PC-3 (cell line): Measurements from ENCODE around the gene PYDC1. TPM values are rescaled to one million over a fixed set of nuclear protein-coding genes. Genes with fewer than 3 reads are reported as not detected.

ENCODE experiments used
- ATAC-seq: fragments of 200-7000 bp; cut with Tn5 transposase; 2 replicates; pipeline ENCODE4 v1.9.1; 2020; ENCODE audit warnings: mild to moderate bottlenecking, moderate library complexity
- BruUV-seq: library from RNA; stranded (reverse); fragments of 400-500 nt; replicated peaks from 2 replicates; lab custom pipeline; 2021; lab: Mats Ljungman, UMichigan
- CTCF ChIA-PET: fragments of 300-600 bp; sonication (Branson Sonifier 250); formaldehyde crosslinking; loops from one replicate; lab custom pipeline; 2022; ENCODE audit warnings: antibody characterized with exemption; lab: Charles Lee
- POLR2A ChIA-PET: fragments of 300-600 bp; sonication (Branson Sonifier 250); formaldehyde crosslinking; loops from one replicate; lab custom pipeline; 2022; ENCODE audit warnings: antibody characterized with exemption; ENCODE audit not compliant: unreplicated experiment; lab: Charles Lee
- DNase-seq: peaks from one replicate; pipeline ENCODE4 v3.0.0-alpha.2; 2015
- H2AFZ ChIP-seq: fragments of 300-600 bp; sonication (generic); 2 replicates; pipeline ENCODE4 v1.6.0; 2016; ENCODE audit warnings: antibody characterized with exemption, low read length
- H3F3A ChIP-seq: fragments of 300-600 bp; sonication (generic); one replicate; pipeline ENCODE4 v1.6.0; 2017; ENCODE audit warnings: antibody characterized with exemption, low read length, control low read depth, mild to moderate bottlenecking; ENCODE audit not compliant: unreplicated experiment
- H3K27ac ChIP-seq: fragments of 300-600 bp; sonication (generic); 2 replicates; pipeline ENCODE4 v1.5.1; 2016; ENCODE audit warnings: mild to moderate bottlenecking, low read length
- H3K27me3 ChIP-seq: fragments of 300-600 bp; sonication (generic); 2 replicates; pipeline ENCODE4 v1.6.1; 2016; ENCODE audit warnings: low read length, mixed read lengths
- H3K36me3 ChIP-seq: fragments of 300-600 bp; sonication (generic); 2 replicates; pipeline ENCODE4 v1.6.1; 2016; ENCODE audit warnings: low read depth, mixed run types, low read length, mixed read lengths
- H3K4me1 ChIP-seq: fragments of 300-600 bp; sonication (generic); 2 replicates; pipeline ENCODE4 v1.5.1; 2016; ENCODE audit warnings: low read length; ENCODE audit not compliant: insufficient read depth
- H3K4me2 ChIP-seq: fragments of 300-600 bp; sonication (generic); 2 replicates; pipeline ENCODE4 v1.6.0; 2016; ENCODE audit warnings: low read length
- H3K4me3 ChIP-seq: fragments of 300-600 bp; sonication (generic); 2 replicates; pipeline ENCODE4 v1.5.1; 2016; ENCODE audit warnings: mild to moderate bottlenecking, low read length, mixed read lengths
- H3K79me2 ChIP-seq: fragments of 300-600 bp; sonication (generic); 2 replicates; pipeline ENCODE4 v1.6.1; 2017; ENCODE audit warnings: low read length, mixed read lengths
- H3K9ac ChIP-seq: fragments of 300-600 bp; sonication (generic); 2 replicates; pipeline ENCODE4 v1.6.0; 2016; ENCODE audit warnings: mild to moderate bottlenecking, low read length
- H3K9me2 ChIP-seq: fragments of 300-600 bp; sonication (generic); replicated peaks from 2 replicates; pipeline ENCODE4 v1.6.1; 2016; ENCODE audit warnings: mixed run types, low read length, mixed read lengths
- H3K9me3 ChIP-seq: fragments of 300-600 bp; sonication (generic); 2 replicates; pipeline ENCODE4 v1.6.1; 2016; ENCODE audit warnings: low read length, mixed read lengths
- H4K20me1 ChIP-seq: fragments of 300-600 bp; sonication (generic); 2 replicates; pipeline ENCODE4 v1.6.1; 2016; ENCODE audit warnings: low read length, mixed read lengths
- EZH2 ChIP-seq: fragments of 300-600 bp; sonication (generic); IDR thresholded peaks from one replicate; pipeline ENCODE4 v1.6.1; 2017; ENCODE audit warnings: antibody characterized with exemption, mild to moderate bottlenecking, low read length; ENCODE audit not compliant: unreplicated experiment
- EZH2phosphoT487 ChIP-seq: fragments of 300-600 bp; sonication (generic); IDR thresholded peaks from 2 replicates; pipeline ENCODE4 v1.6.1; 2018; ENCODE audit warnings: mild to moderate bottlenecking, antibody characterized with exemption, low read length, borderline replicate concordance
- intact Hi-C: fragments of 100-400 bp; cut with micrococcal nuclease; formaldehyde crosslinking; loops from 2 replicates; pipeline ENCODE4 v1.9.0; 2023
- total RNA-seq: library from RNA; depleted of rRNA; stranded (reverse); fragments of >200 nt; gene quantifications from 2 replicates; pipeline ENCODE4 v1.2.3, GENCODE V29; 2014
- TF ChIP-seq, protein P1 (sequence below): fragments of 300-600 bp; sonication (generic); conservative IDR thresholded peaks from 2 replicates; pipeline ENCODE4 v1.5.1; 2017; ENCODE audit warnings: antibody characterized with exemption, low read depth, mild to moderate bottlenecking, low read length

The PYDC1 gene
- total RNA-seq, 1 experiment from 2014 or later: not detected

DNA sequence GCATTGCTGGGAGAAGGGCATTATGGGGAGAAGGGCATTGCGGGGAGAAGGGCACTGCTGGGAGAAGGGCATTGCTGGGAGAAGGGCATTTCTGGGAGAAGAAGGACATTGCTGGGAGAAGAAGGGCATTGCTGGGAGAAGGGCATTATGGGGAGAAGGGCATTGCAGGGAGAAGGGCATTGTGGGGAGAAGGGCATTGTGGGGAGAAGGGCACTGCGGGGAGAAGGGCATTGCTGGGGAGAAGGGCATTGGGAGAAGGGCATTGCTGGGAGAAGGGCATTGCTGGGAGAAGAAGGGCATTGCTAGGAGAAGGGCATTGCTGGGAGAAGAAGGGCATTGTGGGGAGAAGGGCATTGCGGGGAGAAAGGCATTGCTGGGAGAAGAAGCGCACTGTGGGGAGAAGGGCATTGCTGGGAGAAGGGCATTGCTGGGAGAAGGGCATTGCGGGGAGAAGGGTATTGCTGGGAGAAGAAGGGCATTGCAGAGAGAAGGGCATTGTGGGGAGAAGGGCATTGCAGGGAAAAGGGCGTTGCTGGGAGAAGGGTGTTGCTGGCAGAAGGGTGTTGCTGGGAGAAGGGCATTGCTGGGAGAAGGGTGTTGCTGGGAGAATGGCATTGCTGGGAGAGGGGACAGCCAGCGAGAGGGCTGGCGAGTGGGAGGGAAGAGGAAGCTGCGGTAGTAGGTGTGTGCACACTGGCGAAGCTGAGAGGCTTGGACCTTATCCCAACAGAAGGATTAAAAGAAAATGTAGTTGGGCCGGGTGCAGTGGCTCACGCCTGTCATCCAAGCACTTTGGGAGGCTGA is 4.6 kb upstream of the PYDC1 start:
- CTCF ChIA-PET: no interaction called here
- Histone ChIP-seq H2AFZ (no peak overlapping the region), H3K4me3 (no peak overlapping the region), H3K4me2 (no peak overlapping the region), H3K9me2 (no peaks in the 10 kb centered on the region), H4K20me1 (no peaks in the 10 kb centered on the region), H3K27me3 (peaks cover under 1% of the 10 kb centered on the region; the same call in 1 of the 2 replicates), H3K4me1 (no peaks in the 10 kb centered on the region), H3K9me3 (no peaks in the 10 kb centered on the region), H3K27ac (no peak overlapping the region), H3K36me3 (no peaks in the 10 kb centered on the region), H3K9ac (no peak overlapping the region), H3F3A (no peaks in the 10 kb centered on the region), H3K79me2 (no peaks in the 10 kb centered on the region)
- ATAC-seq (no peak), DNase-seq (no peak)
- BruUV-seq: no TSS peak
- POLR2A ChIA-PET: no interaction called here
- TF ChIP-seq, protein P1, sequence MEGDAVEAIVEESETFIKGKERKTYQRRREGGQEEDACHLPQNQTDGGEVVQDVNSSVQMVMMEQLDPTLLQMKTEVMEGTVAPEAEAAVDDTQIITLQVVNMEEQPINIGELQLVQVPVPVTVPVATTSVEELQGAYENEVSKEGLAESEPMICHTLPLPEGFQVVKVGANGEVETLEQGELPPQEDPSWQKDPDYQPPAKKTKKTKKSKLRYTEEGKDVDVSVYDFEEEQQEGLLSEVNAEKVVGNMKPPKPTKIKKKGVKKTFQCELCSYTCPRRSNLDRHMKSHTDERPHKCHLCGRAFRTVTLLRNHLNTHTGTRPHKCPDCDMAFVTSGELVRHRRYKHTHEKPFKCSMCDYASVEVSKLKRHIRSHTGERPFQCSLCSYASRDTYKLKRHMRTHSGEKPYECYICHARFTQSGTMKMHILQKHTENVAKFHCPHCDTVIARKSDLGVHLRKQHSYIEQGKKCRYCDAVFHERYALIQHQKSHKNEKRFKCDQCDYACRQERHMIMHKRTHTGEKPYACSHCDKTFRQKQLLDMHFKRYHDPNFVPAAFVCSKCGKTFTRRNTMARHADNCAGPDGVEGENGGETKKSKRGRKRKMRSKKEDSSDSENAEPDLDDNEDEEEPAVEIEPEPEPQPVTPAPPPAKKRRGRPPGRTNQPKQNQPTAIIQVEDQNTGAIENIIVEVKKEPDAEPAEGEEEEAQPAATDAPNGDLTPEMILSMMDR: no peak
- TF ChIP-seq EZH2phosphoT487 (no peak), EZH2 (no peak)
- intact Hi-C loops: no loop called here

DNA sequence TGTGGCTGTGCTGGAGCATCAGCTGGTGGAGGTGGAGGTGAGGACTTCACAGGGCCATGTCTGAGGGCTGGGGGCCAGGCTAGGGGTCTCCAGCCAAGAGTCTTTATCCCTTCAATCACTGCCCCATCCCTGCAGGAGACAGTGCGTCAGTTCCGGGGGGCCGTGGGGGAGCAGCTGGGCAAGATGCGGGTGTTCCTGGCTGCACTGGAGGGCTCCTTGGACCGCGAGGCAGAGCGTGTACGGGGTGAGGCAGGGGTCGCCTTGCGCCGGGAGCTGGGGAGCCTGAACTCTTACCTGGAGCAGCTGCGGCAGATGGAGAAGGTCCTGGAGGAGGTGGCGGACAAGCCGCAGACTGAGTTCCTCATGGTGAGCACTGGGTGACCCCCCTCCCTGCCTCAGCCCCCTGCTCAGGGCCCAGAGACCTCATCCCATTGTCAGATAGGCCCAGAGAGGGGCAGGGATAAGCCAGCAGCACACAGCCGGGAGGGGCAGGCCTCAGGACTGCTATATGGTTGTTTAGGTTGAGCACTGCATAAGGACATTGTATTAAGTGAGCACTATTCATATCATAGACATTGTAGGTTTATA is 2.3 kb upstream of the PYDC1 start:
- ChIA-PET POLR2A (no interaction called here), CTCF (no interaction called here)
- H3K9me2 ChIP-seq: no peaks in the 10 kb centered on the region
- H3K4me1 ChIP-seq: 0 out of 2 replicates have a peak, but pooled peaks cover 7% of the 10 kb centered on the region
- peaks cover 10% of the 10 kb centered on the region for H3K27me3 ChIP-seq
- no peak overlapping the region for H3K27ac ChIP-seq
- H3K36me3 ChIP-seq: no peaks in the 10 kb centered on the region
- no peak overlapping the region for H3K4me3 ChIP-seq
- no peak overlapping the region for H2AFZ ChIP-seq
- no peak for ATAC-seq
- no peak overlapping the region for H3K4me2 ChIP-seq
- H3F3A ChIP-seq: no peaks in the 10 kb centered on the region
- intact Hi-C loops: no loop called here
- no peak overlapping the region for H3K9ac ChIP-seq
- H4K20me1 ChIP-seq: no peaks in the 10 kb centered on the region
- no TSS peak for BruUV-seq
- H3K79me2 ChIP-seq: no peaks in the 10 kb centered on the region
- H3K9me3 ChIP-seq: no peaks in the 10 kb centered on the region
- DNase-seq: no peak
- TF ChIP-seq EZH2phosphoT487: no peak
- TF ChIP-seq, protein P1: no peak
- no peak for TF ChIP-seq EZH2

GRCh38 chr16:31217136-31217530 is 198 bp upstream of the PYDC1 start:
- H3K36me3 ChIP-seq: no peaks in the 10 kb centered on the region
- peaks cover 10% of the 10 kb centered on the region for H3K27me3 ChIP-seq
- DNase-seq (no peak), ATAC-seq (no peak)
- H3K4me2 ChIP-seq: no peak overlapping the region
- H3K4me3 ChIP-seq: no peak overlapping the region
- no peaks in the 10 kb centered on the region for H3K79me2 ChIP-seq
- ChIA-PET CTCF (no interaction called here), POLR2A (no interaction called here)
- H2AFZ ChIP-seq: no peak overlapping the region
- H3K4me1 ChIP-seq: 0 out of 2 replicates have a peak, but pooled peaks cover 7% of the 10 kb centered on the region
- TF ChIP-seq EZH2 (no peak), EZH2phosphoT487 (no peak)
- TF ChIP-seq, protein P1: no peak
- H3K27ac ChIP-seq: no peak overlapping the region
- no TSS peak for BruUV-seq
- intact Hi-C loops: no loop called here
- no peaks in the 10 kb centered on the region for H3F3A ChIP-seq
- no peaks in the 10 kb centered on the region for H4K20me1 ChIP-seq
- H3K9me3 ChIP-seq: no peaks in the 10 kb centered on the region
- no peak overlapping the region for H3K9ac ChIP-seq
- H3K9me2 ChIP-seq: no peaks in the 10 kb centered on the region
